ENCODE data around the gene AMER1.

Gene AMER1

GRCh38 chrX:64182208-64182607 is 23.3 kb downstream of the AMER1 start:
- no peak for DNase-seq

- no peak for DNase-seq
Observed at GRCh38 chrX:64176876-64177275, 28.6 kb downstream of the AMER1 start.

GRCh38 chrX:64169988-64170387 is 35.5 kb downstream of the AMER1 start:
- no peak for DNase-seq

DNA sequence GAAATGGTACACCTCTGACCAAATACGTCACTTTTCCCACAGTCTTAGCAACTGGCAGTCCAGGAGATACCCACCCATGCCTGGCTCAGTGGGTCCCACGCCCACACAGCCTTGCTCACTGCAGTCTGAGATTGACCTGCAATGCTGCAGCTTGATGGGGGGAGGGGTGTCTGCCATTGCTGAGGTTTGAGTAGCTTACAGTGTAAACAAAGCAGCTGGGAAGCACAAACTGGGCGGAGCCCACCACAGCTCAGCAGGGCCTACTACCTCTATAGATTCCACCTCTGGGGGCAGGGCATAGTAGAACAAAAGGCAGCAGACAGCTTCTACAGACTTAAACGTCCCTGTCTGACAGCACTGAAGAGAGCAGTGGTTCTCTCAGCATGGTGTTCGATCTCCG is 52.7 kb downstream of the AMER1 start:
- DNase-seq: no peak

DNA sequence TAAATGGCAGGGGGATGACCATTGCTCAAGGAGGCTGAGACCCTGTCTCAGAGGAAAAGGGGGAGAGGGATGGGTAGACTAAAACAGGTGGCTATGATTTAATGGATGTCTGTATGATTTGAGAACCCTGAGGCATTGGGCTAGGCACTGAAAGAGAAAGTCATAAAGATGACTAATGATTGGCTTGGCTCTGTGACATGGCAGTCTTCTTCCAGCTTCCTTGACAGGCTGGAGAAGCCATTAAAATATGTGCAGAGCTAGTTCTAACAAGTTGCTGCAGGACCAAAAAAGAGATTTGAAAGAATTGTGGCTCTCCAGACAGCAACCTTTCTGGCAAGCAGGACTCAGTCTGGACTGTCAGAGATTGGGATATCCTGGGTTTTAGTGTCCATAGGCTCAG is 53.6 kb downstream of the AMER1 start:
- no peak for DNase-seq

- DNase-seq: no peak
Observed at GRCh38 chrX:64150775-64151174, 54.7 kb downstream of the AMER1 start.

All from CD4-positive, alpha-beta T cell treated with Interleukin-15 for 1 hour (primary cell).